IMR-90 (cell line): Measurements from ENCODE around the gene SPG11. TPM values are rescaled to one million over a fixed set of nuclear protein-coding genes. Genes with fewer than 3 reads are reported as not detected.

ENCODE experiments used
- ATAC-seq: fragments of 200-7000 bp; cut with Tn5 transposase; 2 replicates; pipeline ENCODE4 v1.9.1; 2020; ENCODE audit warnings: low read depth, mild to moderate bottlenecking, moderate library complexity
- BruUV-seq: library from RNA; stranded (reverse); fragments of 400-500 nt; replicated peaks from 2 replicates; lab custom pipeline; 2021; lab: Mats Ljungman, UMichigan
- CTCF ChIA-PET: fragments of 300-600 bp; formaldehyde crosslinking; extraction: SDS; loops from one replicate; lab custom pipeline; 2021; ENCODE audit warnings: antibody characterized with exemption; lab: Yijun Ruan, JAX
- POLR2A ChIA-PET: fragments of 300-600 bp; sonication (Branson Sonifier 250); formaldehyde crosslinking; loops from one replicate; lab custom pipeline; 2022; ENCODE audit warnings: antibody characterized with exemption; ENCODE audit not compliant: unreplicated experiment; lab: Charles Lee
- DNase-seq: peaks from one replicate; pipeline ENCODE4 v3.0.0; 2013
- H2AFZ ChIP-seq: replicated peaks from 2 replicates; pipeline ENCODE3; 2013; ENCODE audit warnings: low read length, mild to moderate bottlenecking; ENCODE audit not compliant: poor library complexity
- H2AK5ac ChIP-seq: 2 replicates; pipeline ENCODE4 v1.6.1; 2013; ENCODE audit warnings: low read depth, low read length, inconsistent platforms
- H2AK9ac ChIP-seq: replicated peaks from 2 replicates; pipeline ENCODE3; 2013; ENCODE audit warnings: mild to moderate bottlenecking, low read depth, low read length, moderate library complexity; ENCODE audit not compliant: poor library complexity
- H2BK120ac ChIP-seq: 2 replicates; pipeline ENCODE4 v1.6.1; 2013; ENCODE audit warnings: low read depth, low read length, inconsistent platforms
- H2BK15ac ChIP-seq: 3 replicates; pipeline ENCODE4 v1.6.1; 2013; ENCODE audit warnings: low read depth, low read length, inconsistent platforms
- H2BK20ac ChIP-seq: 2 replicates; pipeline ENCODE4 v1.6.1; 2013; ENCODE audit warnings: low read depth, mild to moderate bottlenecking, inconsistent platforms, low read length, moderate library complexity
- H2BK5ac ChIP-seq: 2 replicates; pipeline ENCODE4 v1.6.1; 2013; ENCODE audit warnings: mild to moderate bottlenecking, low read depth, low read length, inconsistent platforms; ENCODE audit not compliant: poor library complexity, severe bottlenecking
- H3K14ac ChIP-seq: replicated peaks from 2 replicates; pipeline ENCODE4 v1.6.1; 2013; ENCODE audit warnings: low read depth, low read length, inconsistent platforms
- H3K18ac ChIP-seq: 2 replicates; pipeline ENCODE4 v1.6.1; 2013; ENCODE audit warnings: low read depth, low read length, control low read depth
- H3K23ac ChIP-seq: 2 replicates; pipeline ENCODE4 v1.6.1; 2013; ENCODE audit warnings: low read depth, low read length, inconsistent platforms
- H3K27ac ChIP-seq: 2 replicates; pipeline ENCODE4 v1.5.1; 2013; ENCODE audit warnings: mild to moderate bottlenecking, control low read depth, low read length; ENCODE audit not compliant: insufficient read depth
- H3K27me3 ChIP-seq: 2 replicates; pipeline ENCODE4 v1.6.1; 2013; ENCODE audit warnings: low read length; ENCODE audit not compliant: control insufficient read depth, insufficient read depth
- H3K36me3 ChIP-seq: 2 replicates; pipeline ENCODE4 v1.6.1; 2013; ENCODE audit warnings: low read length, mixed read lengths; ENCODE audit not compliant: control insufficient read depth, insufficient read depth
- H3K4ac ChIP-seq: 2 replicates; pipeline ENCODE4 v1.6.1; 2013; ENCODE audit warnings: low read depth, low read length, inconsistent platforms
- H3K4me1 ChIP-seq: 2 replicates; pipeline ENCODE4 v1.6.1; 2013; ENCODE audit warnings: low read length, mixed read lengths; ENCODE audit not compliant: control insufficient read depth, insufficient read depth
- H3K4me2 ChIP-seq: 2 replicates; pipeline ENCODE4 v1.6.1; 2013; ENCODE audit warnings: low read depth, mild to moderate bottlenecking, control low read depth, low read length, moderate library complexity
- H3K4me3 ChIP-seq: 2 replicates; pipeline ENCODE4 v1.5.1; 2013; ENCODE audit warnings: low read depth, mild to moderate bottlenecking, control low read depth, low read length, moderate library complexity; ENCODE audit not compliant: insufficient read depth
- H3K56ac ChIP-seq: 2 replicates; pipeline ENCODE4 v1.6.1; 2013; ENCODE audit warnings: low read length, inconsistent platforms; ENCODE audit not compliant: insufficient read depth; ENCODE audit errors: extremely low read depth
- H3K79me1 ChIP-seq, 2 experiments: 2 replicates each; pipeline ENCODE4 v1.6.1; 2013; ENCODE audit warnings: low read length in 2 of 2, inconsistent platforms in 1 of 2, low read depth in 1 of 2
- H3K9ac ChIP-seq: 2 replicates; pipeline ENCODE4 v1.6.1; 2013; ENCODE audit warnings: low read depth, low read length, control low read depth
- H3K9me1 ChIP-seq: 2 replicates; pipeline ENCODE4 v1.6.1; 2013; ENCODE audit warnings: low read length, inconsistent platforms; ENCODE audit not compliant: insufficient read depth
- H3K9me3 ChIP-seq: 2 replicates; pipeline ENCODE4 v1.6.1; 2013; ENCODE audit warnings: low read length; ENCODE audit not compliant: control insufficient read depth, insufficient read depth
- H4K20me1 ChIP-seq: 2 replicates; pipeline ENCODE4 v1.6.1; 2013; ENCODE audit warnings: low read length, inconsistent platforms; ENCODE audit not compliant: insufficient read depth
- H4K5ac ChIP-seq: 2 replicates; pipeline ENCODE4 v1.6.1; 2013; ENCODE audit warnings: mild to moderate bottlenecking, low read depth, low read length, control low read depth
- H4K8ac ChIP-seq, 2 experiments: 2 replicates each; pipeline ENCODE4 v1.6.1; 2013; ENCODE audit warnings: low read depth in 2 of 2, low read length in 2 of 2, control low read depth in 1 of 2, inconsistent platforms in 1 of 2
- H4K91ac ChIP-seq: 2 replicates; pipeline ENCODE4 v1.6.1; 2013; ENCODE audit warnings: low read depth, low read length, inconsistent platforms; ENCODE audit not compliant: insufficient read depth
- FOS ChIP-seq: fragments of 150-350 bp; IDR thresholded peaks from 2 replicates; pipeline ENCODE4 v1.6.1; 2016; ENCODE audit warnings: low read depth, low read length
- MAFK ChIP-seq: IDR thresholded peaks from 2 replicates; pipeline ENCODE4 v1.6.1; 2012; ENCODE audit warnings: low read depth, low read length, improper control_type of control experiment
- MAZ ChIP-seq: IDR thresholded peaks from 2 replicates; pipeline ENCODE4 v1.6.1; 2012; ENCODE audit warnings: low read depth, mild to moderate bottlenecking, low read length, improper control_type of control experiment, moderate library complexity, borderline replicate concordance
- RAD21 ChIP-seq: IDR thresholded peaks from 2 replicates; pipeline ENCODE4 v1.6.1; 2012; ENCODE audit warnings: low read length, improper control_type of control experiment
- RCOR1 ChIP-seq: IDR thresholded peaks from 2 replicates; pipeline ENCODE4 v1.6.1; 2012; ENCODE audit warnings: mild to moderate bottlenecking, low read length, improper control_type of control experiment; ENCODE audit not compliant: insufficient replicate concordance
- RFX5 ChIP-seq: IDR thresholded peaks from 2 replicates; pipeline ENCODE4 v1.8.0; 2012; ENCODE audit warnings: low read depth, mild to moderate bottlenecking, low read length, moderate library complexity
- SMC3 ChIP-seq: fragments of 150-350 bp; IDR thresholded peaks from 2 replicates; pipeline ENCODE4 v1.6.1; 2016; ENCODE audit warnings: low read depth, mild to moderate bottlenecking, antibody characterized with exemption, low read length, moderate library complexity
- WGBS, 2 experiments: methylation state at CpG; one replicate each; pipeline versions ENCODE4 v1.1.5 to v1.1.7; 2013; ENCODE audit warnings: missing lambda C conversion rate in 2 of 2; ENCODE audit not compliant: insufficient read length in 1 of 2; ENCODE audit errors: extremely low coverage in 2 of 2; 5-methylcytosine and 5-hydroxymethylcytosine counted together
- dilution Hi-C: fragments of 300-500 bp; cut with HindIII; formaldehyde crosslinking; loops from one replicate; pipeline ENCODE4 v1.14.3; 2018; ENCODE audit warnings: low sequenced_read_pairs; ENCODE audit not compliant: unreplicated experiment
- in situ Hi-C: fragments of 300-500 bp; cut with MboI; formaldehyde crosslinking; loops from 3 replicates; pipeline ENCODE4 v1.14.3; 2019; ENCODE audit warnings: low sequenced_read_pairs, inconsistent platforms, mixed read lengths
- intact Hi-C: fragments of 100-400 bp; cut with micrococcal nuclease; formaldehyde crosslinking; loops from 2 replicates; pipeline ENCODE4 v1.10.0; 2022
- polyA plus RNA-seq, 3 experiments: library from polyadenylated mRNA; depleted of rRNA; stranded (reverse); fragments of >200 nt; gene quantifications; 2 replicates each; pipeline ENCODE4 v1.2.3, GENCODE V29; 2012; ENCODE audit warnings: low replicate concordance in 1 of 3
- total RNA-seq: library from RNA; depleted of rRNA; stranded (reverse); fragments of >200 nt; gene quantifications from 2 replicates; pipeline ENCODE4 v1.2.3, GENCODE V29; 2012
- TF ChIP-seq, protein P1 (sequence below): fragments of 150-350 bp; IDR thresholded peaks from 2 replicates; pipeline ENCODE4 v1.6.1; 2016; ENCODE audit warnings: low read depth, mild to moderate bottlenecking, low read length, moderate library complexity, borderline replicate concordance
- TF ChIP-seq, protein P2 (sequence below): conservative IDR thresholded peaks from 2 replicates; pipeline ENCODE4 v1.5.1; 2012; ENCODE audit warnings: mild to moderate bottlenecking, low read depth, low read length, improper control_type of control experiment
- TF ChIP-seq, protein P3 (sequence below): fragments of 150-350 bp; IDR thresholded peaks from 2 replicates; pipeline ENCODE4 v1.6.1; 2017; ENCODE audit warnings: mild to moderate bottlenecking, antibody characterized with exemption, low read length, low read depth

The SPG11 gene
- total and polyA plus RNA-seq, 2 of the 4 experiments (the other 2 are of a cell fraction), result 30.8 to 32.6 TPM

DNA sequence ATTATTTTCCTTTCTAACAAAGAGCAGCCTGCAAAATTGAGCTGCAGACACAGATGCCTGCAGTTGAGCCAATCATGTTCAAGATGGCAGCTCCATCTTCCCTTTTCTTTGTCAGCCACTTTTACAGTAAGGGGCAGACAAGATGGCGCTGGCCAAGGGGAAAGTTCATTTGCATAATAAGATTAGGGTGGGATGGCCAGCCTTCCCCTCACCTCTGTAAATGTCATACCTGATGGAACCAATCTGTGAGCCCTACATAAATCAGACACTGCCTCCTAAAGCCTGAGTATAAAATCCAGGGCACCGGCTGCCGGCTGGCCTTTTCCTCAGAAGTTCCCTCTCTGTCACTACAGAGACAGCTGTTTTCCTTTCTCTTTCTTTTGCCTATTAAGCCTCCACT is 31.8 kb upstream of the SPG11 start:
- Histone ChIP-seq H3K14ac (no peak overlapping the region), H3K56ac (no peak overlapping the region), H3K9me3 (no peaks in the 10 kb centered on the region), H3K9ac (no peak overlapping the region), H2BK5ac (no peak overlapping the region), H3K4me2 (0 out of 2 replicates have a peak overlapping the region, but pooled peaks have one; percentile 46), H3K9me1 (no peaks in the 10 kb centered on the region), H4K5ac (no peak overlapping the region), H2BK120ac (no peak overlapping the region), H3K4me1 (no peaks in the 10 kb centered on the region), H3K36me3 (no peaks in the 10 kb centered on the region), H4K91ac (no peak overlapping the region), H2AK9ac (no peak overlapping the region), H2AFZ (no peak overlapping the region), H2AK5ac (no peak overlapping the region), H3K18ac (no peak overlapping the region), H3K27me3 (peaks cover 9% of the 10 kb centered on the region), H2BK20ac (no peak overlapping the region), H3K4ac (no peak overlapping the region), H4K8ac (no peak overlapping the region), H3K27ac (no peak overlapping the region), H3K4me3 (no peak overlapping the region), H3K23ac (no peak overlapping the region), H4K20me1 (no peaks in the 10 kb centered on the region), H2BK15ac (no peak overlapping the region), H3K79me1 (no peaks in the 10 kb centered on the region)
- no peak for DNase-seq
- BruUV-seq, result no TSS peak
- intact Hi-C loops (no loop called here), dilution Hi-C loops (no loop called here), in situ Hi-C loops (no loop called here)
- ChIA-PET CTCF (no interaction called here), POLR2A (interaction anchor here (0.6 kb wide), 1 partner anchor 8 kb away, joined by 5 read pairs; no protein-coding TSS in a partner anchor)
- no peak for TF ChIP-seq RCOR1
- TF ChIP-seq, protein P1, sequence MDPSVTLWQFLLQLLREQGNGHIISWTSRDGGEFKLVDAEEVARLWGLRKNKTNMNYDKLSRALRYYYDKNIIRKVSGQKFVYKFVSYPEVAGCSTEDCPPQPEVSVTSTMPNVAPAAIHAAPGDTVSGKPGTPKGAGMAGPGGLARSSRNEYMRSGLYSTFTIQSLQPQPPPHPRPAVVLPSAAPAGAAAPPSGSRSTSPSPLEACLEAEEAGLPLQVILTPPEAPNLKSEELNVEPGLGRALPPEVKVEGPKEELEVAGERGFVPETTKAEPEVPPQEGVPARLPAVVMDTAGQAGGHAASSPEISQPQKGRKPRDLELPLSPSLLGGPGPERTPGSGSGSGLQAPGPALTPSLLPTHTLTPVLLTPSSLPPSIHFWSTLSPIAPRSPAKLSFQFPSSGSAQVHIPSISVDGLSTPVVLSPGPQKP, result no peak
- TF ChIP-seq MAFK, result no peak
- no peak for TF ChIP-seq FOS
- TF ChIP-seq, protein P2, sequence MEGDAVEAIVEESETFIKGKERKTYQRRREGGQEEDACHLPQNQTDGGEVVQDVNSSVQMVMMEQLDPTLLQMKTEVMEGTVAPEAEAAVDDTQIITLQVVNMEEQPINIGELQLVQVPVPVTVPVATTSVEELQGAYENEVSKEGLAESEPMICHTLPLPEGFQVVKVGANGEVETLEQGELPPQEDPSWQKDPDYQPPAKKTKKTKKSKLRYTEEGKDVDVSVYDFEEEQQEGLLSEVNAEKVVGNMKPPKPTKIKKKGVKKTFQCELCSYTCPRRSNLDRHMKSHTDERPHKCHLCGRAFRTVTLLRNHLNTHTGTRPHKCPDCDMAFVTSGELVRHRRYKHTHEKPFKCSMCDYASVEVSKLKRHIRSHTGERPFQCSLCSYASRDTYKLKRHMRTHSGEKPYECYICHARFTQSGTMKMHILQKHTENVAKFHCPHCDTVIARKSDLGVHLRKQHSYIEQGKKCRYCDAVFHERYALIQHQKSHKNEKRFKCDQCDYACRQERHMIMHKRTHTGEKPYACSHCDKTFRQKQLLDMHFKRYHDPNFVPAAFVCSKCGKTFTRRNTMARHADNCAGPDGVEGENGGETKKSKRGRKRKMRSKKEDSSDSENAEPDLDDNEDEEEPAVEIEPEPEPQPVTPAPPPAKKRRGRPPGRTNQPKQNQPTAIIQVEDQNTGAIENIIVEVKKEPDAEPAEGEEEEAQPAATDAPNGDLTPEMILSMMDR, result no peak
- TF ChIP-seq RAD21, result no peak
- no peak for TF ChIP-seq SMC3
- TF ChIP-seq, protein P3, sequence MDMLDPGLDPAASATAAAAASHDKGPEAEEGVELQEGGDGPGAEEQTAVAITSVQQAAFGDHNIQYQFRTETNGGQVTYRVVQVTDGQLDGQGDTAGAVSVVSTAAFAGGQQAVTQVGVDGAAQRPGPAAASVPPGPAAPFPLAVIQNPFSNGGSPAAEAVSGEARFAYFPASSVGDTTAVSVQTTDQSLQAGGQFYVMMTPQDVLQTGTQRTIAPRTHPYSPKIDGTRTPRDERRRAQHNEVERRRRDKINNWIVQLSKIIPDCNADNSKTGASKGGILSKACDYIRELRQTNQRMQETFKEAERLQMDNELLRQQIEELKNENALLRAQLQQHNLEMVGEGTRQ, result no peak
- no peak for TF ChIP-seq MAZ
- no peak for TF ChIP-seq RFX5
- no peak; the same call in 1 of the 2 replicates for ATAC-seq
- 21% methylated on average over 2 of the region's 3 CpGs; no CpG with 5 or more reads in 1 of the 2 experiments for WGBS, 2 experiments
